GM18505 (cell line): ENCODE data around the gene ZBTB20.

Source experiments
- ATAC-seq: cut with Tn5 transposase; IDR thresholded peaks from one replicate; pipeline ENCODE4 v1.9.1; 2021; ENCODE audit not compliant: unreplicated experiment
- POLR2A ChIP-seq: IDR thresholded peaks from 4 replicates; pipeline ENCODE4 v1.6.1; 2011; ENCODE audit warnings: borderline replicate concordance; ENCODE audit not compliant: insufficient read depth, insufficient read length; ENCODE audit errors: extremely low read depth

ZBTB20 gene

GRCh38 chr3:114718898-114719210, 428.2 kb downstream of the ZBTB20 start:
- TF ChIP-seq POLR2A: no peak
- ATAC-seq: no peak

- no peak for ATAC-seq
- TF ChIP-seq POLR2A: no peak
Observed at GRCh38 chr3:114718071-114718897, 428.8 kb downstream of the ZBTB20 start.

- no peak for ATAC-seq
- TF ChIP-seq POLR2A: no peak
Observed at GRCh38 chr3:114716916-114717315, 430.2 kb downstream of the ZBTB20 start.

- TF ChIP-seq POLR2A: no peak
- no peak for ATAC-seq
Observed at GRCh38 chr3:114716126-114716525, 431.0 kb downstream of the ZBTB20 start.

- no peak for TF ChIP-seq POLR2A
- no peak for ATAC-seq
Observed at GRCh38 chr3:114714957-114715460, 432.1 kb downstream of the ZBTB20 start.

- TF ChIP-seq POLR2A: no peak
- no peak for ATAC-seq
Observed at GRCh38 chr3:114714237-114714636, 432.9 kb downstream of the ZBTB20 start.

- no peak for ATAC-seq
- no peak for TF ChIP-seq POLR2A
Observed at GRCh38 chr3:114712728-114713492, 434.2 kb downstream of the ZBTB20 start.

- no peak for TF ChIP-seq POLR2A
- no peak for ATAC-seq
Observed at GRCh38 chr3:114711321-114711886, 435.7 kb downstream of the ZBTB20 start.

- no peak for TF ChIP-seq POLR2A
- ATAC-seq: no peak
Observed at GRCh38 chr3:114709102-114709501, 438.0 kb downstream of the ZBTB20 start.

GRCh38 chr3:114707252-114707860, 439.7 kb downstream of the ZBTB20 start:
- no peak for TF ChIP-seq POLR2A
- no peak for ATAC-seq

- no peak for ATAC-seq
Observed at GRCh38 chr3:114706591-114707232, 440.4 kb downstream of the ZBTB20 start.

GRCh38 chr3:114700637-114701234, 446.4 kb downstream of the ZBTB20 start:
- TF ChIP-seq POLR2A: no peak

More at GRCh38 chr3:114706591-114707232, 440.4 kb downstream of the ZBTB20 start:
- no peak for TF ChIP-seq POLR2A

More at GRCh38 chr3:114700637-114701234, 446.4 kb downstream of the ZBTB20 start:
- no peak for ATAC-seq
